Stomach smooth muscle (tissue), 2 donors: ENCODE results near the gene CCDC91.

Experiments used
- H3K27ac ChIP-seq: one replicate; pipeline ENCODE4 v1.7.0; 2013; ENCODE audit warnings: mild to moderate bottlenecking, low read length, inconsistent platforms
- H3K27me3 ChIP-seq, 2 donors: one replicate each; pipeline ENCODE4 v1.7.0; 2013; ENCODE audit warnings: low read length in 2 of 2; ENCODE audit not compliant: insufficient read depth in 2 of 2, control insufficient read depth in 1 of 2
- H3K36me3 ChIP-seq, 2 donors: one replicate each; pipeline ENCODE4 v1.7.0; 2013; ENCODE audit warnings: low read length in 2 of 2; ENCODE audit not compliant: control insufficient read depth in 2 of 2, insufficient read depth in 2 of 2
- H3K4me1 ChIP-seq: one replicate; pipeline ENCODE4 v1.7.0; 2013; ENCODE audit warnings: low read length; ENCODE audit not compliant: control insufficient read depth, insufficient read depth
- H3K4me3 ChIP-seq, 2 donors: one replicate each; pipeline ENCODE4 v1.7.0; 2013; ENCODE audit warnings: low read length in 2 of 2
- H3K9ac ChIP-seq, 2 donors: one replicate each; pipeline ENCODE4 v1.7.0; 2013; ENCODE audit warnings: low read length in 2 of 2, mild to moderate bottlenecking in 1 of 2
- H3K9me3 ChIP-seq, 2 donors: one replicate each; pipeline ENCODE4 v1.7.0; 2013; ENCODE audit warnings: low read length in 2 of 2; ENCODE audit not compliant: control insufficient read depth in 2 of 2
- donor health status: healthy.
- donor health status: Pancreatic carcinoma.

The CCDC91 gene

DNA sequence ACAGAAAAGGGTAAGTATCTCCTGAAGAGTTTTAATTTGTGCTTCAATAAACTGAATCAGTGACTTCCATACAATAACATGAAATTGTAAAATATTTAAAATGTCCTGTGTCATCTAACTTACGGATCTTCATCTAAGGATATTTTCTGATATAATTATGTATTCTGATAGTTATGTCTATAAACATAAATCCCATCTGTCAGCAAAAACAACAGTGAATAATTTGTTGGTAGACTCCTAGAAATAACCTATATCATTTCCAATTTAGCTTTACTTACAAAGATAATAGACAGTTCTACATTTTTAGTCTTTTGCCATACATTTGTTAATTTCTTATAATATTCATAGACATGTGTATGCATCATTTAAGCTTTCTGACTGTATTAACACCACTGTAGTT is 293.9 kb downstream of the CCDC91 start:
- H3K9ac ChIP-seq = no peak overlapping the region
- no peaks in the 10 kb centered on the region for H3K9me3 ChIP-seq
- H3K4me3 ChIP-seq = no peak overlapping the region
- no peaks in the 10 kb centered on the region for H3K36me3 ChIP-seq
- H3K4me1 ChIP-seq = no peaks in the 10 kb centered on the region
- H3K27ac ChIP-seq = no peak overlapping the region
- no peaks in the 10 kb centered on the region for H3K27me3 ChIP-seq

DNA sequence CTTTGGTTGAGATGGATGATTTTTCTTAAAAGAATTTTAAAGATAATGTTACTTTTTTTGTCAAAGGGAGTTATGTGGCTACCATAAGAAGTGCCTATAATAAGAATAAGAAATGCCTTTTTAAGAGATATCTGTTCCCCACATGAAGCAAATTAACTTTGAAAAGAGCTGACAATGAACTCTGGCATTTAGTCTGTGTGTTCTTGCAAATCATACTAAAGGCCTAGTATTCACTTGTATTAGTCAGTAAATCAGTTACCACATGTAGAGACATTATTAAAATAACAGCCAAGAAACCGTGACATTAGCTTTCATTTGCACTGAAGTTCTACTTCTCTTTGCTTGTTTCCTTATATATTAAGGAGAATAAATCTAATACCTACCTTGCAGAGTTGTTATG is 296.3 kb downstream of the CCDC91 start:
- no peaks in the 10 kb centered on the region for H3K4me1 ChIP-seq
- H3K9me3 ChIP-seq = no peaks in the 10 kb centered on the region
- no peak overlapping the region for H3K27ac ChIP-seq
- no peak overlapping the region for H3K4me3 ChIP-seq
- no peaks in the 10 kb centered on the region for H3K27me3 ChIP-seq
- no peak overlapping the region for H3K9ac ChIP-seq
- no peaks in the 10 kb centered on the region for H3K36me3 ChIP-seq

DNA sequence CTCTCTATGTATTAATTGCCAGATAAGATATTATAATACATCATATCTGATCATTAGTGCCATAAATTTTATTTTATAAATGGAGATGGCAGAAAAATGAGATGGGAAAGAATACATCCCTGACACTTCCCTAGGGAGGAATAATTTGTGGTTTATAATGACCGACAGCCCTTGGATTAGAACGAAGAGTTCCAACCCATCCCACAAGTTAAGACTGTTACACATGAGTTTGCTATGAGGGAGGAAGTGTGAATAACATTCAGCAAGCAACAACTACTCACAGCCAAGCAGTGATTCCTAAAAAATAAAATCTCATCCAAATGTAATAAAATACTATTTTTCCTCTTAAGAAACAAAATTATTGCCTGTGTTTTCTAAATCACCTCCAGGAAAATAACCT is 299.0 kb downstream of the CCDC91 start:
- no peak overlapping the region for H3K27ac ChIP-seq
- no peaks in the 10 kb centered on the region for H3K4me1 ChIP-seq

DNA sequence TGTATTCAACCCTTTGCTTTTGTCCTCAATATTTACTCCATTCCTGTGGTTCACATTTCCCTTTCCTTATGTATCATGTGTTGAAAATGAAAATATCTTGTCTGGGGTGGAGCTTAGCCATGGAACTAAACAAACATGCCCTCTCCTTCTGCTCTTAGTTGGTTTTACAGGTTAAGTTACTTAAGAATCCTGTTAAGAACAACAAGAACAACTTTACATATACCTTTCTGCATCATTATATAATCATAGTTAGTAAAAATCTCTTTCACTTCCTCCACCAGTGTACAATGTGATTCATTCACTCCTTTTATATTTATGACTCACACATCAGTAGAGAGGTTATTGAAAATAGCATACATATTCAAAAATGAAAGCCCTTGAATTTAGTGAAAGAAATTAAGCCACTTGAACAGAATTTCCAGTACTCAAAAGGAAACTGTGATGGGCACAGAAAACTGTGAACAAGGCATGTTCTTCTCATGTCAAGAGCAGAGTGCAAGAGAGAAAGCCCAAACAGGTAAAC is 307.7 kb downstream of the CCDC91 start:
- H3K27me3 ChIP-seq = no peaks in the 10 kb centered on the region
- H3K4me1 ChIP-seq = no peaks in the 10 kb centered on the region
- H3K9me3 ChIP-seq = no peaks in the 10 kb centered on the region
- H3K9ac ChIP-seq = no peak overlapping the region
- no peak overlapping the region for H3K27ac ChIP-seq
- no peaks in the 10 kb centered on the region for H3K36me3 ChIP-seq
- H3K4me3 ChIP-seq = no peak overlapping the region

More for the DNA sequence above, 299.0 kb downstream of the CCDC91 start:
- H3K4me3 ChIP-seq = no peak overlapping the region
- no peaks in the 10 kb centered on the region for H3K27me3 ChIP-seq
- no peaks in the 10 kb centered on the region for H3K9me3 ChIP-seq
- no peaks in the 10 kb centered on the region for H3K36me3 ChIP-seq
- H3K9ac ChIP-seq = no peak overlapping the region

DNA sequence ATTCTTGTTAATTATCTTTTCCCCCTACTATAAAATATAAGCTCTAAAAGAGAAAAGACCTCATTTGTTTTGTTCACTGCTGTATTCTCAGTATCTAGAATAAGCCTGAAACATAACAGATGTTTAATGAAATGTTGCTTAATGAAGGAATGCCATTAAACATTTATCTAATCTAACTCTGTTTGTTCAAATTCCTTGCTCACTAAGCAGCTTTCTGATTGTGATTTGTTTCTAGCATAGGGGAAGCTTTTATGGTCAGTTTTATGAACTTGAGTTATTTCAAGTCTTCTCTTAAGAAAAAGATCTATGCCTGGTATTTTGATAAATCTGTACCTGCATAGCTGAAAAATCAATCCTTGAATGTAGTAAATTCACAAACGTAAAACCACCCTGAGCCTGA is 308.6 kb downstream of the CCDC91 start:
- Histone ChIP-seq H3K9me3 (no peaks in the 10 kb centered on the region), H3K4me1 (no peaks in the 10 kb centered on the region), H3K9ac (no peak overlapping the region), H3K27me3 (no peaks in the 10 kb centered on the region), H3K27ac (no peak overlapping the region), H3K4me3 (no peak overlapping the region), H3K36me3 (no peaks in the 10 kb centered on the region)

DNA sequence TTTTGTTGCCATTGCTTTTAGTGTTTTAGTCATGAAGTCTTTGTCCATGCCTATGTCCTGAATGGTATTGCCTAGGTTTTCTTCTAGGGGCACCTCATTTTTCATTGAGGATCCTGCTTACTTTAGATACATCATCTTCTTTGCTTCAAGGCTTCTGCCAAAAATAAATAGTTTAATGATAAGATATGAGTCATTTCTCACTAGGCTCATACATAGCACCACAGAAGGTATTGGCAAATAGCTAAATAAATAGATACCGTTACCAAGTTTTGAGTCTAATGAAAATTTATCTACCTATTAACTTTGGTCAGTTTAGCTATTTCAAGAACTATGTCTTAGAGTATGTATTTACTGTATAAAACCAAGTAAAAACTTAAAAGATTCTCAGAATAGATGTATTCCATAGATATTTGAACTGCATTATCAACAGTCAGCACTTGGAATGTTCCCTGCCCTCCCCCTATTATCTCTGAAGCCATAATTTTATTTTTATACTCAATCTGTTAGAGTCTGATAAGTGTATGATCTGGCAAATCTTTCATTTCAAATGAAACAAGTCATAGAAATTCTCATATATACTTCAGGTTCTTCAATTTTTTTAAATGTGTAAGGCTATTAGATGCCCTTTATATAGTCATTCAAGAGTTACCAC is 310.2 kb downstream of the CCDC91 start:
- no peaks in the 10 kb centered on the region for H3K9me3 ChIP-seq
- no peaks in the 10 kb centered on the region for H3K27me3 ChIP-seq
- no peak overlapping the region for H3K9ac ChIP-seq

DNA sequence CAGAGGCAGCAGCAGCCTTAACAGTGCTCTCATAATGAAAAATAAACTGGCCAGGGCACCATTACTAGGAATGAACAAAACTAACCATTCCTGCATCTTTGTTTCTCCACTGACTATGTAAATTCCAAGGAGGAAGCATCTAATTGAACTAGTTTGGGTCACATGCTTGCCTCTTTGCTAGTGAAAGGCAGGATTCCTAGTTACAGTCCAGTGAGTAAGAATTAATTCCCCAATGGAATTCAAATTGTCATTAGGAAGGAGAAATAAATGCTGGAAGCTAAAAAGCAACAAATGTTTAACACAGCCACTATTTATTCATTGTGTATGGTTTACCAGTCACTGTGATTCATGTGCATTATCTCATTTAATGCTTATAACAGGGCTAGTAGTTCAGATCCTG is 316.0 kb downstream of the CCDC91 start:
- Histone ChIP-seq H3K9ac (no peak overlapping the region), H3K9me3 (no peaks in the 10 kb centered on the region), H3K4me3 (no peak overlapping the region), H3K4me1 (no peaks in the 10 kb centered on the region), H3K36me3 (no peaks in the 10 kb centered on the region), H3K27ac (no peak overlapping the region), H3K27me3 (no peaks in the 10 kb centered on the region)

More for the DNA sequence above, 310.2 kb downstream of the CCDC91 start:
- Histone ChIP-seq H3K4me3 (no peak overlapping the region), H3K4me1 (no peaks in the 10 kb centered on the region), H3K36me3 (no peaks in the 10 kb centered on the region), H3K27ac (no peak overlapping the region)

DNA sequence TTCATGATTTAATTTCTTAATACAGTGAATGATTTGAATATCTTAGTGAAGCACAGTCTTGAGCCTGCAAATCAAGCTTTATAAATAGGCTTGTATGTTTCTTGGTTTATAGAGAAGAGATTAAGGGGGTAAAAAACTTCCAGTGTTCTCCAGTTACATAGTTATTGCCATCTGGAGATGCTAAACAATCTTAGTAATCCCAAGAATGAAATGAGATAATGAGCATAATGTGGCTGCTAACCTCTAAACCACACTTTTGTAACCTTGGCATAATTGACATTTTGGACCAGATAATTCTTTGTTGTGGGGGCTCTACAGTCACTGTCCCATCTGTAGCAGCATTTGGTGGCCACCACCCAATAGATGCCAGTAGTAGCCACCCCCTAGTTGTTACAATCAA is 316.8 kb downstream of the CCDC91 start:
- Histone ChIP-seq H3K9me3 (no peaks in the 10 kb centered on the region), H3K27ac (no peak overlapping the region), H3K27me3 (no peaks in the 10 kb centered on the region), H3K36me3 (no peaks in the 10 kb centered on the region), H3K4me1 (no peaks in the 10 kb centered on the region), H3K4me3 (no peak overlapping the region), H3K9ac (no peak overlapping the region)

DNA sequence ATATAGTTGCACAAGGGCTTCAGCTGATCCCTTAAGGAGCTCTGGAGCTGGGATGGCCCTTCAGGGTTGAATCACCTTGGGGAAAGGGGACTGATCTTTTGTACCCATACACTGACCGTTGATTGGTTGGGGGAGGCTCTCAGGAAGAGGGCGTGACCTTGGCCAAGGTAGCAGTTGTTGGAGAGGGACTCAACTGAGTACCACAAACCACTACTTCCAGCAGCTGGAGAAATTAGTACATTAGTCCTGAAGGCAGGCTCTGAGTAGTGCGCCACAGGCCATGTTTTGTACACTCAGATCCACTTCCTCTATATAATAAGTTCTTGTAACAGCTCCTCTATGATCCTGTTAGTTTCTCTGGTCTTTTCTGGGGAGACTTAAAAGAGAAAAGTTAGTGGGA is 317.6 kb downstream of the CCDC91 start:
- no peak overlapping the region for H3K9ac ChIP-seq
- no peaks in the 10 kb centered on the region for H3K4me1 ChIP-seq
- no peak overlapping the region for H3K27ac ChIP-seq
- H3K9me3 ChIP-seq = no peaks in the 10 kb centered on the region
- no peaks in the 10 kb centered on the region for H3K27me3 ChIP-seq
- no peak overlapping the region for H3K4me3 ChIP-seq
- H3K36me3 ChIP-seq = no peaks in the 10 kb centered on the region

DNA sequence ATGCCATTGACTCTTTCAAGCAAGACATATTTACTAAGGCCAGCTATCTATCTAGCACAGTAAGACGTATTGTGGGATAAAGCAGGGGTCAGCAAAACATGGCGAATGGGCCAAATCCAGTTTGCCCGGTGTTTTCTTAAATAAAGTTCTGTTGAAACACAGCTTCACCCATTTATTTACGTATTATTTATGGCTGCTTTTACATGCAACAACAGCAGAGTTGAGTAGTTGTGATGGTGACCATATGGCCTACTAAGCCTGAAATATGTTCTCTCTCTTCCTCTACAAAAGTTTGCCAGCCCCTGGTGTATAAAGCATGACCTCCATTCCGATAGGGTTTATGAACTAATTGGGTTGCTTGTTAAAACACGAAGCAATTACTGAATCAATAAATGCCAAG is 322.1 kb downstream of the CCDC91 start:
- H3K9me3 ChIP-seq = no peaks in the 10 kb centered on the region
- H3K27ac ChIP-seq = no peak overlapping the region
- no peaks in the 10 kb centered on the region for H3K4me1 ChIP-seq
- H3K4me3 ChIP-seq = no peak overlapping the region
- no peak overlapping the region for H3K9ac ChIP-seq
- H3K36me3 ChIP-seq = no peaks in the 10 kb centered on the region
- H3K27me3 ChIP-seq = no peaks in the 10 kb centered on the region

DNA sequence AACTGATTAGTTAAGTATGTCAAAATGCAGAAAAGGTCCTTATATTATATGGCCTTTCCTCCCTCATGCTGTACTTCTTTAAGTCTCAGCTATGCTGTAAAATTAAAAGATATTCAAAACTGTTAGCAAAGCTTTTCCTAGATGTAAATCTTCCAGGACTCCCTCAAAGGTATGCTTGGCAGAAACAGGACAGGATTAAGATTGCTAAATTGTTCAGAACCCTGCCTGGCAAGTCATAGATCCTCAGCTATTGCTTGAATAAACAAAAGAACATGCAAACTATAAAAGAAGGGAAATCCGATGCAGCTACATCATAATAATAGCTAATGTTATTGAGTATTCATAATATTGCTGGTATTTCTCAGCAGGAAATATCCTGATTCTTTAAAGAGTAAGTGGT is 322.6 kb downstream of the CCDC91 start:
- H3K4me1 ChIP-seq = no peaks in the 10 kb centered on the region
- H3K36me3 ChIP-seq = no peaks in the 10 kb centered on the region
- no peak overlapping the region for H3K27ac ChIP-seq
- no peak overlapping the region for H3K4me3 ChIP-seq
- H3K9me3 ChIP-seq = no peaks in the 10 kb centered on the region
- no peaks in the 10 kb centered on the region for H3K27me3 ChIP-seq
- no peak overlapping the region for H3K9ac ChIP-seq
